ENCODE measurements around the gene BBS12.
A peak's percentile ranks its signal among the peaks of the same experiment; 100 is the strongest.

BBS12 gene

GRCh38 chr4:122715221-122715620 lies 17.3 kb upstream of the BBS12 start:
- DNase-seq (ENCODE audit: low read depth in 2 of 2) = no peak

DNA sequence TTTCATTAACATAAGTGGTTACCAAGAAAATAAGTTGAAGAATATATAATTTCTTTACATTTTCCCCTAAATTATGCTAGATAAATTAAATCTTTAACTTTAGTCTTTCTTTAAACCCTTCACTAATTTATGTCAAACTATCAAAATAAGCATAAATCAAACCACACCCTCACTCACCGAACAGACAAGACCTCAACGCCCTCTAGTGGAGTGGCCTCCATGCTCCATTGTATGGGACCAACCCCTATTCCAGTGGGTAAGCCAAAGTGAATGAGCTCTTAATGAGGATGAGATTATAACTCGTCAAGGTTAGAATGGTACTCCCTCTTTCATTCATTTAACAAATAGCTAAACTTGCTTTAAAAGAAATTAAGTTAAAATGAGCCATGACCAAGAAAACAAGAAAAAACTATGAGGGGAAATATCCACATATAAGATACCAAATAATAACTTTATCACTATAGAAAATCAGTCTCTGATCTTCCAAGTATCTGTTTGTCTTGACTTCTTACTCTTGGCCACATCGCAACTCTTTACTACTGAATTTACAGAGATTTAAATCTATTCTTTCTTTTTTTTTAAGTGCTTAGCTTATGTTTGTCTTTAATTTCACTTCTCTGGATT lies 15.6 kb upstream of the BBS12 start:
- DNase-seq (ENCODE audit: low read depth in 2 of 2) = peak; percentile 35 to 50

DNA sequence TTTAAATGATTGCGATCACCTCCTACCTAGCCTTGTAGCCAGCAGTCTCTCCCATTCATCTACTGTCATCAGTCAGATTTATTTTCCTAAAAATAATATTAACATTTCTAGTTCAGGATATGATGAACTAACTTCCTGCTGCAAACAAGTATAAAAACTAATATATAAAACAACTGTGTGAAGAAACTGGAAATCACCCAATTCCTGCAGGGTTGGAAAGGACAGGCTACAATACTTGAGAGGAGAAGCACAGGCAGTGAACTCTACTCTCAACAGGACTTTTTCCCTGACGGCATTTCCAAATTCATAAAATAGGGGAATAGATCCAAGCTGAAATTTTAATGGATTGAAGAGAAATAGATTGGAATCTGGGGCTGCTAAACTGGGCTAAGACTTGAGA lies 14.2 kb upstream of the BBS12 start:
- DNase-seq (ENCODE audit: low read depth in 2 of 2) = no peak

DNA sequence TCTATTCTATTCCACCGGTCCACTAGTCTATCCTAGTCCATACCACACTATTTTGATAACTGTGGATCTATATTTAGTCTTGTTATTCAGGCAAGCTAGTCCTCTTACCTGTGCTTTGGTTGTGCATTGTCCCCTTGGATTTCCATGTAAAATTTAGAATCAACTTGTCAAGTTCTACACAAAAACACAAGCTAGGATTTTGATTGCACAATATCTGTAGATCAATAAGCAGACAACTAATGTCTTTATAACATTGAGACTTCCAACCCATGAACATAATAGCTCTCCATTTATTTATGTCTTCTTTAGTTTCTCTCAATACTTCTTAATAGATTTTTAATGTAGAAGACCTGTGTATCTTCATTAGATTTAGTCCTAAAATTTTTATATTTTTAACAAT lies 10.2 kb upstream of the BBS12 start:
- DNase-seq (ENCODE audit: low read depth in 2 of 2) = no peak

- no peak for DNase-seq (ENCODE audit: low read depth in 2 of 2)
Measured at GRCh38 chr4:122728856-122729255, 3.6 kb upstream of the BBS12 start.

- no peak for DNase-seq (ENCODE audit: low read depth in 2 of 2)
Measured at GRCh38 chr4:122731676-122732075, 828 bp upstream of the BBS12 start.

- DNase-seq (ENCODE audit: low read depth in 2 of 2) = no peak
Measured at GRCh38 chr4:122733787-122734120, 1.2 kb downstream of the BBS12 start.

DNA sequence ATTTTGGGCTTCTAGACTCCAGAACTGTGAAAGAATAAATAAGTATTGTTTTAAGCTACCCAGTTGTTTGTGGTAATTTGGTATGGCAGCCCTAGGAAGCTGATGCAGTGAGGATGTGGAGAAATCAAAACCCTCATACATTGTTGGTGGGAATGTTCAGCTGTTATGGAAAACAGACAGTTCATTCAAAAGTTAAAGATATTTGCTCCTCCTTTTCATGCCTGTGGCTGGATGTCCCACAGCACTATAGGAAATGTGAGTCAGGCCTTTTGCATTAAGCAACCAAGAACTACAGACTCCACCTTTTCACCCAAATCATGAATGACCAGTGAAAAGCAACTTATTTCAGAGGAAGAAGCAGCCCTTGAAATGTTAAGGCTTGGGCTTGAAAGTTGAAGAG lies 6.7 kb downstream of the BBS12 start:
- DNase-seq (ENCODE audit: low read depth in 2 of 2) = no peak

GRCh38 chr4:122742933-122743829 lies 10.7 kb downstream of the BBS12 start:
- DNase-seq (ENCODE audit: low read depth in 2 of 2) = no peak

DNA sequence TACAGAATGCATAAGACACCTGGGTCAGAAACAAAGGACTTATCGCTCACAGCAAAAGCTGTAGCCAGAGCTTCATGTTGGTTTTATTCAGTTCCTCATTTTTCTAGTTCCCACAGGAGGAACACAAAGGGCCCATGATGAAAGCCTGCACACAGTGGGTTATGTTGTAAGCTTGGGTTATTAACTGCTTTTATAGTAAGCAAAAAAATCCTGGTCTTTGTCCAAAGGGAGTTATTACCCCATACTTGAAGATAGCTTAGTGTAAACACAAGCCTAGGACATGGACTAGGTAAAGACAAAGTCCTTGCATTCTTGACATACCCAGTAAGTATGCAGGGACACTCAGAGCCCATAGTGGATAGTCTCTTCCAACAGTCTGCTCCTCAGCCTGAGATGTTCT lies 11.7 kb downstream of the BBS12 start:
- no peak for DNase-seq (ENCODE audit: low read depth in 2 of 2)

DNA sequence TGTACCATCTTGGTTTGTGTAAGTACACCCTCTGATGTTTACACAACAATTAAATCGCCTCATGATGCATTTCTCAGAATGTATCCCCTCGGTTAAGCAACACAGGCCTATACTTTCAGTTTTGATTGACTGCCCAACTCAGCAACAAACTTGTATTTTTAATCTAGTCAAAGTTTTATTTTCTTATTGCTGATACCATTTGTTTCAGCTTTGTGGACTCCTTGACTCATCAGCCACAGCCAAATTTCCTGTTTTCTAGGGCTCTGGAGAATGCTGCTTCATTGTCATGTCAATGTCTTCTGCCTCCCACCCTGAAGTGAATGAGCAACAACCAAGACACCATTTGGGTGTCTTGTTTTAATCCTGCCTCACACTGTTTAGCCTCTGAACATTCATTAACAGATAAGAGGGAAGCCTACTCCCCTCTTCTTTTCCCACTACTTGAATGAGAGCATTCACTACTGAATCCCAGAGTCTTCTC lies 14.0 kb downstream of the BBS12 start:
- DNase-seq (ENCODE audit: low read depth in 2 of 2) = no peak

DNA sequence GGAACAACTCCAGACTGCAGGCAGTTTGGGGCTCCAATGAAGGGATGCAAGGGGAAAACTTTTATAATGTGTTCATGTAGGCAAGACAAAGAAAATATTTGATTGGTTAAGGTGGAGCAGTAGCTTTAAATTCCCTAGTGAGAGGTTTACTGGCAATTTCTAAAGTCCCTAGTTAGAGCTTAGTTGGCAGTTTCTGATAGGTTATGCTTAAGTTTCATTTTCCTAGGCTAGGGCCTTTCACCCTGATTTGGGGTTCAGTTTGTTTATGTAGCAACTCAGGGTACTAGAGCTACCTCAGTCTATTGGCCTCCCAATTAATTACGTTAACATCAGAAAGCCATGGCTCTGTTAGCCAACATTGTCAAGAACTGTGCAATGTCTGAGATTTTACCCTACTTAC lies 14.6 kb downstream of the BBS12 start:
- DNase-seq (ENCODE audit: low read depth in 2 of 2) = no peak

DNA sequence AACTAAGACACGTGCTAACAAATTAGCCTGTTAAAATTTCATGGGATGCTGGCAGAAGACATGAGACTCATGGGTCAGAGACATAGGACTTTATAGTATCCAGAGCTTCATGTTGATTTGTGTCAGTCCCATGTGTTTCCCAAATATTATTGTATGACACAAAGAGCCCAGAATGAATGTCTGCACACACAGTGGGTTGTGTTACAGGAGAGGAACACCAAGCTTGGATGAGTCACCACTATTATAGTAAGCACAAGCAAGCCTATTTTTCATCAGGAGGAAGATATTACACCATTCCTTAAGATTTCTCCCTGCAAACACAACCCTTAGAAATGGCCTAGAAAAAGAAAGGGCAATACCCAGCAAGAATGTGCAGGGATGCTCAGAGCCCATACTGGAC lies 15.4 kb downstream of the BBS12 start:
- DNase-seq (ENCODE audit: low read depth in 2 of 2) = no peak

- no peak for DNase-seq (ENCODE audit: low read depth in 2 of 2)
Measured at GRCh38 chr4:122749704-122750454, 17.4 kb downstream of the BBS12 start.

GRCh38 chr4:122755675-122756074 lies 23.2 kb downstream of the BBS12 start:
- DNase-seq (ENCODE audit: low read depth in 2 of 2) = no peak

GRCh38 chr4:122758033-122758432 lies 25.5 kb downstream of the BBS12 start:
- no peak for DNase-seq (ENCODE audit: low read depth in 2 of 2)

- DNase-seq (ENCODE audit: low read depth in 2 of 2) = no peak
Measured at GRCh38 chr4:122759639-122760310, 27.3 kb downstream of the BBS12 start.

DNA sequence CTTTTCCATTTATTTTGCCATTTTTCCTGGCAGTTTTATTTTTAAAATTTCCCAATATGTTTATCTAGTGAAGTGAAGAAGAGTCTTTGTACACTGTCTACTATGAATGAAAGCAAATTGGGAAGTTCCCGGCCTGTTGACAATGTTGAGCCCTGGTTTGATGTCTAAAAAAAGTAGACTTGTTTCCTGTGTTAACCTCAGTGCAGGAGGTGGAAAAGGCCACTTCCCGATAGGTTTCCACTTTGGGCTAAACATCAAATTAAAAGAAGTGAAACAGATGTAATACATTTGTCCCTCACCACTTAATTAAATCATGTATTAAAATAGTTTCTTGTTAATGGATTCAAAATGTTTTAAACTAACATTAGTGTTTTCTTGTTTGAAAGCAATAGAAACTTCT lies 30.0 kb downstream of the BBS12 start:
- no peak for DNase-seq (ENCODE audit: low read depth in 2 of 2)

DNA sequence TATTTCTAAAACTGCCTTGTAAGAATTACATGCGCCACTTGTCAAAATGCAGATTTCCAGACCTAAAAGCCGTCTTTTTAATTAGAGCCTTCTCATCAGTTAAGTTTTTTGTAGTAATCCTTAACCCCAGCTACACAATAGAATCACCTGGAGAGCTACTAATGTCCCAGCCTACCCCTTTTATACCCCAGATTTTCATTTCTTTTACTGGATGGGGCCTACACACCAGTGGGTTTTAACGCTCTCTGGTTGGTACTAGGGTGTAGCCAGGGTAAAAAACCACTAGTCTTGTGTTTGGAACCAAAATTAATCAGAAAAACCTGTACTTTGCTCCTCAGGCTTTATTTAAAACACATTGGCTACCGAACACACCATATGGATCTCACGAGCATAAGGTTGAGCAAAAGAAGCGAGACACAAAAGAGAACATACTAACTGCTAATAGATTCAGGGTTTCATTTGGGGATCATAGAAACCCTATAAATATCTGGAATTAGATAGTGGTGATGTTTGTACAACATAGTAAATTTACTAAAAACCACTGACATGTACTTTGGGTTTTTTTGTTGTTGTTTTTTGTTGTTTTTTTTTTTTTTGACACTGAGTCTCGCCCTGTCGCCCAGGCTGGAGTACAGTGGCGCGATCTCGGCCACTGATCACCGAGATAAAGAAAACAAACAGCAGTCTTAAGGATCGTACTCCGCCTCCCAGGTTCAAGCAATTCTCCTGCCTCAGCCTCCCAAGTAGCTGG lies 30.6 kb downstream of the BBS12 start:
- DNase-seq (ENCODE audit: low read depth in 2 of 2) = no peak

DNA sequence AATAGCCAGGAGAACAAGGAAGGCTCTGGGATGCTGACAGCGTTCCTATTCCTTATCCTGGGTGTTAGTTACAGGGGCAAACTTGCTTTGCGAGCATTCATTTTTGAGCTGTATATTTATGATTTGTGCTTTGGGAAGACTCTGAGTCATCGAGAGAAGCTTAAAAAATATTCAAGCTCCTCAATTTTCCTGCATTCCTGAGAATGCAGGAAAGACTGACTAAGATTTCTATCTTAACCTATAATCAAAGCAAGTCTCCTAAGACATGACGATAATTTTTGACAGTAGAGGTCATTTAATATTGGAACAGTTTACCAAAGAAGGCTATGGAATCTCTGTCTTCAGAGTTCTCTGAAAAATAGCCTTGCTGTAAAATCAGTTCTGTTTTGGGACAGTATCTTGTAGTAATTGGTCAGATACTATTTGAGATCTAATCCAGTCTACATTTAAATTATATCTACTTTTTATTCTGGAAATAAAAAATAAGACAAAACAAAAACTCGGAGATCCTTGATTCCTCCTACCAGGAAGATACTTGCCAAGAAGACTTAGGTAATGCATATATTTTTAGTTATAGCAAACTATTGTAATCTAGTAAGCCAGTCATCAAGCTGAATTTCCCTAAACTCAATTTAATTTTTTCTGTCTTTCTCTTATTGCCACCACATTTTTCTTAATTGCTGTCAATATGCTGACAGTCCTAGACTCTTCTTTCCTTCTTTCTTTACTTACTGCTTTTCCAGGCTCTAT lies 31.7 kb downstream of the BBS12 start:
- DNase-seq (ENCODE audit: low read depth in 2 of 2) = no peak

- no peak for DNase-seq (ENCODE audit: low read depth in 2 of 2)
Measured at GRCh38 chr4:122764821-122765215, 32.3 kb downstream of the BBS12 start.

Measured in activated CD8-positive, alpha-beta memory T cell treated with anti-CD3 and anti-CD28 coated beads for 4 hours (primary cell).